Measurements from ENCODE around the gene SDK1. TPM values are rescaled to one million over a fixed set of nuclear protein-coding genes. Genes with fewer than 3 reads are reported as not detected.

Gene SDK1
- total RNA-seq, 2 donors from 2014 or later: 1.3 to 2.6 TPM

DNA sequence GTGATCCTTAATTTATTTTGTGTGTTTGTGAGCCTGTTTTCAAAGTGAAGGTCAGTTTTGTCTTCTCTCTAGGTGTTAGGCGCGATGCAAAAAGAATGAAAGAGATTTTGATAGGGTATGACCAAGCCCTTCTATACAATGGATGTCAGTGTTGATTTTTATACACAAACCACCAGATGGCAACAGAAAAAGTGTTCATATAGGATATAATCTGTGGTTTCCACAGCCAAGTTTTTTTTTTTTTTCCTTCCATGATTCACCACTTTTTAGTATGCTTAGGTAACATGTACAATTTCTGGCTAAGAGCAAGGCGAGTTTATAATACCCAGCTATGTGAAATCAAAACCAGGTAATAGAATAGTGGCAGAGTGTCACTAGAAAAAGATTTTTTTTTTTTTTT, 8.1 kb downstream of the SDK1 start:
- no peaks in the 10 kb centered on the region for H3K4me1 ChIP-seq
- no peak overlapping the region for H3K27ac ChIP-seq
- TF ChIP-seq, protein P1, sequence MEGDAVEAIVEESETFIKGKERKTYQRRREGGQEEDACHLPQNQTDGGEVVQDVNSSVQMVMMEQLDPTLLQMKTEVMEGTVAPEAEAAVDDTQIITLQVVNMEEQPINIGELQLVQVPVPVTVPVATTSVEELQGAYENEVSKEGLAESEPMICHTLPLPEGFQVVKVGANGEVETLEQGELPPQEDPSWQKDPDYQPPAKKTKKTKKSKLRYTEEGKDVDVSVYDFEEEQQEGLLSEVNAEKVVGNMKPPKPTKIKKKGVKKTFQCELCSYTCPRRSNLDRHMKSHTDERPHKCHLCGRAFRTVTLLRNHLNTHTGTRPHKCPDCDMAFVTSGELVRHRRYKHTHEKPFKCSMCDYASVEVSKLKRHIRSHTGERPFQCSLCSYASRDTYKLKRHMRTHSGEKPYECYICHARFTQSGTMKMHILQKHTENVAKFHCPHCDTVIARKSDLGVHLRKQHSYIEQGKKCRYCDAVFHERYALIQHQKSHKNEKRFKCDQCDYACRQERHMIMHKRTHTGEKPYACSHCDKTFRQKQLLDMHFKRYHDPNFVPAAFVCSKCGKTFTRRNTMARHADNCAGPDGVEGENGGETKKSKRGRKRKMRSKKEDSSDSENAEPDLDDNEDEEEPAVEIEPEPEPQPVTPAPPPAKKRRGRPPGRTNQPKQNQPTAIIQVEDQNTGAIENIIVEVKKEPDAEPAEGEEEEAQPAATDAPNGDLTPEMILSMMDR (IDR thresholded peaks at IDR 0.05): no peak
- H3K4me3 ChIP-seq: no peak overlapping the region
- DNase-seq: no peak
- no peaks in the 10 kb centered on the region for H3K27me3 ChIP-seq
- no peaks in the 10 kb centered on the region for H3K9me3 ChIP-seq
- no peak overlapping the region for H3K9ac ChIP-seq (ENCODE audit: low read depth in 2 of 2, low read length in 2 of 2)
- intact Hi-C loops (cut with DNase I): no loop called here
- H3K36me3 ChIP-seq: no peaks in the 10 kb centered on the region

DNA sequence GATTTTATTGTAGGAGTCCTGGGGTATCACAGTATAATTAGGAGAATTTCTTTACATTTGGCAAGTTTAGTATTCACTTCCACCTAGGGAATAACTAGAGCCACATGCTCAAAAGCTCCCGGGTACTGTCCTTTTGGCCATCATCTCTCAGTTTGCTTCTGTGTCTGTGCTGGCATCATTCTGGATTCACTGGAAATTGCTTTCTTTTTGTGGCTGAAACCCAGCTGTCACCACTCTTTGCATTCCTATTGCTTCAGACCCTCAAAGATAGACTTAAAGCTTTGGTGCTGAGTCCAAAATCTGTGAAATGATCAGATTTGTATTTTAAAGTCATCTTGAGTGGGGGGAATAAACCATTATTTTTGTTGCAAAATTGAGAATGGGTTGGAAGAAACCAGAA, 8.9 kb downstream of the SDK1 start:
- Histone ChIP-seq H3K27ac (no peak overlapping the region), H3K9me3 (no peaks in the 10 kb centered on the region), H3K4me3 (no peak overlapping the region), H3K36me3 (no peaks in the 10 kb centered on the region), H3K9ac (ENCODE audit: low read depth in 2 of 2, low read length in 2 of 2) (no peak overlapping the region), H3K4me1 (no peaks in the 10 kb centered on the region), H3K27me3 (no peaks in the 10 kb centered on the region)
- intact Hi-C loops (cut with DNase I): no loop called here
- no peak for DNase-seq
- TF ChIP-seq, protein P1 (IDR thresholded peaks at IDR 0.05): no peak

DNA sequence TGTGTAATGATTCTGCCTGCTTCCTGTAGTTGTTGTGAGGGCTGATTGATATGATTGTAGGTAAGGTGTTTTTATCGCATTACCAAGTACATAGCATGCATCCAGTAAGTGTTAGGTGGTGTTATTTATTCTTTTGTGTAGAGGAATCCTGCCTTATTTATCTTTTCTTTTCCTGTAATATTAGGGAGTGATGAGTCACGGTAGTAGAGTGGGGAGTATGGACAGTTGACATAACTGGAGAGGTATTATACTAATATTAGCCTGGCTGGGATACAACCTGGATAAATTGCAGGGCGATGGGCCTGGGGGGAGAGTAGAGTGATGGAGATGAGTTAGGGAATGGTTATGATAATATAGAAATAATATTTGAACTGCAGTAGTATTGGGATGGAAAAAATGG, 9.8 kb downstream of the SDK1 start:
- H3K9me3 ChIP-seq: no peaks in the 10 kb centered on the region
- H3K4me1 ChIP-seq: no peaks in the 10 kb centered on the region
- H3K9ac ChIP-seq (ENCODE audit: low read depth in 2 of 2, low read length in 2 of 2): no peak overlapping the region
- no peak for DNase-seq
- no peaks in the 10 kb centered on the region for H3K36me3 ChIP-seq
- H3K4me3 ChIP-seq: no peak overlapping the region
- H3K27ac ChIP-seq: no peak overlapping the region
- TF ChIP-seq, protein P1 (IDR thresholded peaks at IDR 0.05): no peak
- intact Hi-C loops (cut with DNase I): no loop called here
- H3K27me3 ChIP-seq: no peaks in the 10 kb centered on the region

DNA sequence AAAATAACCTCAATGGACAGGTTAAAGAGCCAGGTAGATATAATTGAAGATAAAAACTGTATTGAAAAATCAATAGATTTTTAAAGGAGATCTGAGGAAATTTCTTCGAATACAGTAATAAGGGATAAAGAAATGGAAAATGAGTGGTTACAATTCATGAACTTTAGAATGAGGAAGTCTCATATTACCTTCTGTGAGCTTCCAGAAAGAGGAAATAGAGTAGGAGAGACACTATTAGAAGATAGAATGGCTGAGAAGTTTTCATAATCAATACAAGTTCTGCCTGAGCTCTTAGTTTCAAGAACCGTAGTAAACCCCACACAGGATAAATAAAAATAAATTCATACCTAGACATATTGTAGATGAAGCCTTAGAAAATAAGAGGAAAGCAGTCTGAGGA, 11.5 kb downstream of the SDK1 start:
- intact Hi-C loops (cut with DNase I): no loop called here
- H3K27me3 ChIP-seq: no peaks in the 10 kb centered on the region
- no peak for DNase-seq
- TF ChIP-seq, protein P1 (IDR thresholded peaks at IDR 0.05): no peak
- H3K27ac ChIP-seq: no peak overlapping the region
- no peaks in the 10 kb centered on the region for H3K36me3 ChIP-seq
- no peak overlapping the region for H3K4me3 ChIP-seq
- no peaks in the 10 kb centered on the region for H3K9me3 ChIP-seq
- no peaks in the 10 kb centered on the region for H3K4me1 ChIP-seq
- no peak overlapping the region for H3K9ac ChIP-seq (ENCODE audit: low read depth in 2 of 2, low read length in 2 of 2)

DNA sequence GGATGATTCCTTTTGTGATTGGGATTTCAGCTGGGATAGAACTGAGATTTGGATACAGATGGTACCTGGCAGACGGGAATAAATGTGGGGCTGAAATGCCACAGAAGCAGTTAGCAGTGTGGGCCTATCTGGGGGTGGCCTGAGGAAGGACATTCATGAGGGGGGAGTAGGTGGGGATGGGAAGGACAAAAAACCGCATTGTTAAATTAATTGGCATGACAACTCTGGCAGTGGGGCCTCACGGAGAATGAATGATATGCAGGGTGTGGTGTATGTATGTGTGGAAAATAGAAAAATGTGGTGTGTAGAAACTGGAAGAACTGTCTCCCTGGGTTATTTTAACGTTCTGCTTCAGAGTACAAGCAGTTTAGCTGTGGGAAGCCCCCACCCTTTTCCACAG, 17.8 kb downstream of the SDK1 start:
- Histone ChIP-seq H3K4me3 (no peak overlapping the region), H3K9ac (ENCODE audit: low read depth in 2 of 2, low read length in 2 of 2) (no peak overlapping the region), H3K27me3 (no peaks in the 10 kb centered on the region), H3K36me3 (no peaks in the 10 kb centered on the region), H3K27ac (no peak overlapping the region), H3K4me1 (no peaks in the 10 kb centered on the region), H3K9me3 (no peaks in the 10 kb centered on the region)
- TF ChIP-seq, protein P1 (IDR thresholded peaks at IDR 0.05): no peak
- DNase-seq: no peak
- intact Hi-C loops (cut with DNase I): no loop called here

DNA sequence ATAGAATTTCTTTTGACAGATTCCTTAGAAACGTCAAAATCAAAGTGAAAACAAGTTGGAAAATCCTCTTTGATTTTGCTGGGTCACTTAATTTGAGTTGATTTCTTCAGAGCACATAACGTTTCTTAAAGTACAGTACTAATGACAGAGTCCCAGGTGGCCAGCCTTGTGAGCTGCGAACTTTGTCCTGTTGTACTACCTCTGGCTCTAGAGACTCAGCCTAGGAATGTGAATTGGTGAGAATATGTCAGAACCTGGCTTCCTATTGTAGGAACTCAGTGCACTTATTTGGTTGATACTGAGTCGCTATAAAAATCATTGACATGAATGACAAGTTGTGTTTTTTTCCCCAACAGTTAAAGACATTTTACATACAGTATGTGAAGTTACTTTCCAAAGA, 20.2 kb downstream of the SDK1 start:
- H3K4me1 ChIP-seq: no peaks in the 10 kb centered on the region
- TF ChIP-seq, protein P1 (IDR thresholded peaks at IDR 0.05): no peak
- no peaks in the 10 kb centered on the region for H3K9me3 ChIP-seq
- no peaks in the 10 kb centered on the region for H3K27me3 ChIP-seq
- H3K36me3 ChIP-seq: no peaks in the 10 kb centered on the region
- intact Hi-C loops (cut with DNase I): no loop called here
- H3K4me3 ChIP-seq: no peak overlapping the region
- no peak overlapping the region for H3K9ac ChIP-seq (ENCODE audit: low read depth in 2 of 2, low read length in 2 of 2)
- no peak for DNase-seq
- H3K27ac ChIP-seq: no peak overlapping the region

Measured in colonic mucosa (tissue), 4 donors.